Suprapubic skin (tissue), 4 donors: Measurements from ENCODE around the gene PCBP4.

Source experiments
- EP300 ChIP-seq: sonication (generic); formaldehyde crosslinking; IDR thresholded peaks from one replicate; pipeline ENCODE4 v1.6.1; 2017; ENCODE audit warnings: antibody characterized with exemption
- POLR2AphosphoS5 ChIP-seq, 3 donors: sonication (generic); formaldehyde crosslinking; IDR thresholded peaks; one replicate each; pipeline ENCODE4 v1.6.1; 2017; ENCODE audit warnings: antibody characterized with exemption in 3 of 3
- TF ChIP-seq, protein P1 (sequence below), 2 donors: fragments of 200-600 bp in 1 of 2; fragments of 450-650 bp in 1 of 2; sonication (generic) in 1 of 2; IDR thresholded peaks; one replicate each; pipeline ENCODE4 v1.5.1; 2016 to 2019; ENCODE audit warnings: antibody characterized with exemption in 2 of 2, mild to moderate bottlenecking in 1 of 2, moderate library complexity in 1 of 2

- TF ChIP-seq, protein P1, sequence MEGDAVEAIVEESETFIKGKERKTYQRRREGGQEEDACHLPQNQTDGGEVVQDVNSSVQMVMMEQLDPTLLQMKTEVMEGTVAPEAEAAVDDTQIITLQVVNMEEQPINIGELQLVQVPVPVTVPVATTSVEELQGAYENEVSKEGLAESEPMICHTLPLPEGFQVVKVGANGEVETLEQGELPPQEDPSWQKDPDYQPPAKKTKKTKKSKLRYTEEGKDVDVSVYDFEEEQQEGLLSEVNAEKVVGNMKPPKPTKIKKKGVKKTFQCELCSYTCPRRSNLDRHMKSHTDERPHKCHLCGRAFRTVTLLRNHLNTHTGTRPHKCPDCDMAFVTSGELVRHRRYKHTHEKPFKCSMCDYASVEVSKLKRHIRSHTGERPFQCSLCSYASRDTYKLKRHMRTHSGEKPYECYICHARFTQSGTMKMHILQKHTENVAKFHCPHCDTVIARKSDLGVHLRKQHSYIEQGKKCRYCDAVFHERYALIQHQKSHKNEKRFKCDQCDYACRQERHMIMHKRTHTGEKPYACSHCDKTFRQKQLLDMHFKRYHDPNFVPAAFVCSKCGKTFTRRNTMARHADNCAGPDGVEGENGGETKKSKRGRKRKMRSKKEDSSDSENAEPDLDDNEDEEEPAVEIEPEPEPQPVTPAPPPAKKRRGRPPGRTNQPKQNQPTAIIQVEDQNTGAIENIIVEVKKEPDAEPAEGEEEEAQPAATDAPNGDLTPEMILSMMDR (IDR thresholded peaks at IDR 0.05), result no peak
- TF ChIP-seq EP300, result no peak
- TF ChIP-seq POLR2AphosphoS5 (IDR thresholded peaks at IDR 0.05), result no peak
Measured at GRCh38 chr3:51927061-51927977, 39.9 kb downstream of the PCBP4 start.
